Esophagus squamous epithelium (tissue), 4 donors: Measurements from ENCODE around the gene LRWD1.
"Not testable (repeated sequence)": the region's sequence is repeated elsewhere in the genome, so short reads cannot be mapped to it uniquely, and the experiment has no call there.

Experiments
- CTCF ChIP-seq, 6 experiments: fragments of 450-650 bp in 4 of 6; fragments of 200-600 bp in 2 of 6; sonication (generic) in 2 of 6; IDR thresholded peaks; one replicate each; pipeline ENCODE4 v1.5.1; 2016 to 2019; ENCODE audit warnings: antibody characterized with exemption in 6 of 6, mild to moderate bottlenecking in 4 of 6, moderate library complexity in 4 of 6
- POLR2A ChIP-seq, 4 donors: fragments of 450-650 bp; IDR thresholded peaks; one replicate each; pipeline ENCODE4 v1.6.1; 2017; ENCODE audit warnings: antibody characterized with exemption in 4 of 4, mild to moderate bottlenecking in 4 of 4, moderate library complexity in 3 of 4

GRCh38 chr7:102516951-102517350 is 52.2 kb downstream of the LRWD1 start:
- TF ChIP-seq CTCF, POLR2A (IDR thresholded peaks at IDR 0.05): not testable (repeated sequence)
